GM20000 (cell line): ENCODE results near the gene DNAJB14.

Experiments
- DNase-seq: peaks from one replicate; pipeline ENCODE4 v3.0.0; 2012; ENCODE audit warnings: low spot score
- CTCF ChIP-seq: IDR thresholded peaks from 2 replicates; pipeline ENCODE4 v1.5.1; 2012; ENCODE audit warnings: mild to moderate bottlenecking, control low read depth; ENCODE audit errors: extremely low read depth, missing control alignments

Gene DNAJB14

GRCh38 chr4:99938243-99938753 lies 8.1 kb downstream of the DNAJB14 start:
- no peak for TF ChIP-seq CTCF
- no peak for DNase-seq

DNA sequence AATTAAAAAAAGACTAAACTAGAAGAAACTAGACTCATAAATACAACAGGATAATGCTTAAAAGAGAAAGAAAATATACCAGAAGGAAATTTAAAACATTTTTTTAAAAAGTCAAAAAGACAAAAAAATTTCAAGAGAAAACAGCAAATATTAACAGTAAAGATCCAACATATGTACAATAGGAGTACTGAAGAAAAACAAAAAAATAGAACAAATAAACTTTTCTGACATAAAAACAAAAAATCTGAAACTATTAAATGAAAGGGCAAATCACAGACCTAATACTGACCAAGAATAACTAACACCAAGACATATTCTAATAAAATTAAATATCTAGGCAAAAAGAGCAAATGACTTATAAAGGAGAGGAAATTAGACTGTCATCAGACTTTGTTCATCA lies 11.5 kb downstream of the DNAJB14 start:
- DNase-seq, result no peak
- TF ChIP-seq CTCF, result no peak

DNA sequence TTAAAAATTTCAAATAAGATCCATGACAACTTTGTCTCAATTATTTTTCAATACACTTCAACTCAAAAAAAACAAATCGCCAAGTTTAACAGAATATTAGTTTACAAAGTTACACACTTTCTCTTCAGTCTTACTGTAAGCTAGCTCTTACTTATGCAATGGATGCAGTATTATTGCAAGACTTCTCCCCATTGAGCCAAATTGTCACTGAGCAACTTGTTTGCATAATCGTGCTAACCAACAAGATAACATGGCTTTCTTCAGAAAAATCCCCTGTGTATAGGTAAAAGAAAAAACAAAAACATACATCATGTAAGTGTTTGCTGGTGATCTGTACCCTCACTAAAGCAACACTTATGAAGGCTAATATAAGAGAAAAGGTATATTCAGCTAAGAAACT lies 18.9 kb downstream of the DNAJB14 start:
- DNase-seq, result no peak
- no peak for TF ChIP-seq CTCF

DNA sequence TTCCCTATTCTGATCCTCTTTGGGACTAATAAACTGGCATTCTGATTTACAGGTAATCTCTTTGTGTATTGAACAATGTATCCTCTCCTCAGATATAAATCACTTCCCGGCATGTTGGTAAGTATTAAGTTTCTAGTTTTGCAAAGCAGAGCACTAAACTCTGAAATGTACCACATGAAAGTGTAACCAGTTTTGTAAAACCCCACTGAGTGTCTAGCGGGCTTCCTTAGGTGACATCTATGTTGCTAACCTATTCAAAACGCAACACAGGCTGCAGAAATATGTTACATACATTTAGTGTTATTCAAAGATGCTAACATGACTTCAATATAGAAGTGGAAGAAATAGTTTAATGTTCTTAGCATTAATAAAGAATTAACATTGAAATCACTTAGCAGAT lies 25.2 kb downstream of the DNAJB14 start:
- TF ChIP-seq CTCF, result no peak
- DNase-seq, result no peak

DNA sequence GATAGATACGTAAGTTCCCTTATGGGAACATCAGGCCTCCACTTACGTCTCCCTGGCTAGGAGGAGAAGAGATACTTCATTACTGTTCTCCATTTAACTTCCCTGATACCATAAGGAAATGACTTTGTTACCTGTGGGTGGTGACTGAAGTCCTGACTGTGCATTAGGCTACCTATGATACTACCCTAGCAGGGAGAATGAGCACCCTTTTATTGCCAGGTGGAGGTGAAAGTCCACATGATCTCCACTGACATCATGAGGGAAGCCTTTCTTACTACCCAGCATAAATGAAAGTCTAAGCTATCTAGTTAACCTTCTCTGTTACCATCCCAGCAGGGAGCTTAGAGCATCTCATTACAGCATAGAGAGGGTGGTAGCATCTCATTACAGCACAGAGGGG lies 27.8 kb downstream of the DNAJB14 start:
- DNase-seq, result no peak
- TF ChIP-seq CTCF, result no peak

- DNase-seq, result no peak
- no peak for TF ChIP-seq CTCF
These were observed 28.8 kb downstream of the DNAJB14 start for GRCh38 chr4:99917575-99917974.

GRCh38 chr4:99915449-99915848 lies 31.0 kb downstream of the DNAJB14 start:
- no peak for TF ChIP-seq CTCF
- no peak for DNase-seq
